ENCODE results near the gene EID2.

- TF ChIP-seq EZH2 (IDR thresholded peaks at IDR 0.05; ENCODE audit: borderline replicate concordance, low read length) (no peak), CTCF (conservative IDR thresholded peaks at IDR 0.05 in 1 of 2, IDR thresholded peaks at IDR 0.05 in 1 of 2; ENCODE audit: extremely low read depth in 1 of 2, insufficient read depth in 1 of 2, low read depth in 1 of 2, low read length in 2 of 2) (no peak)
Measured at GRCh38 chr19:39525205-39525604, 14.8 kb downstream of the EID2 start.
